Measurements from ENCODE around the gene KLHDC8A. TPM values are rescaled to one million over a fixed set of nuclear protein-coding genes. Genes with fewer than 3 reads are reported as not detected.
"Not testable (repeated sequence)": the region's sequence is repeated elsewhere in the genome, so short reads cannot be mapped to it uniquely, and the experiment has no call there.

KLHDC8A gene, protein sequence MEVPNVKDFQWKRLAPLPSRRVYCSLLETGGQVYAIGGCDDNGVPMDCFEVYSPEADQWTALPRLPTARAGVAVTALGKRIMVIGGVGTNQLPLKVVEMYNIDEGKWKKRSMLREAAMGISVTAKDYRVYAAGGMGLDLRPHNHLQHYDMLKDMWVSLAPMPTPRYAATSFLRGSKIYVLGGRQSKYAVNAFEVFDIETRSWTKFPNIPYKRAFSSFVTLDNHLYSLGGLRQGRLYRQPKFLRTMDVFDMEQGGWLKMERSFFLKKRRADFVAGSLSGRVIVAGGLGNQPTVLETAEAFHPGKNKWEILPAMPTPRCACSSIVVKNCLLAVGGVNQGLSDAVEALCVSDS
- polyA plus RNA-seq (2012; ENCODE audit: insufficient read depth, insufficient read length), result not detected

DNA sequence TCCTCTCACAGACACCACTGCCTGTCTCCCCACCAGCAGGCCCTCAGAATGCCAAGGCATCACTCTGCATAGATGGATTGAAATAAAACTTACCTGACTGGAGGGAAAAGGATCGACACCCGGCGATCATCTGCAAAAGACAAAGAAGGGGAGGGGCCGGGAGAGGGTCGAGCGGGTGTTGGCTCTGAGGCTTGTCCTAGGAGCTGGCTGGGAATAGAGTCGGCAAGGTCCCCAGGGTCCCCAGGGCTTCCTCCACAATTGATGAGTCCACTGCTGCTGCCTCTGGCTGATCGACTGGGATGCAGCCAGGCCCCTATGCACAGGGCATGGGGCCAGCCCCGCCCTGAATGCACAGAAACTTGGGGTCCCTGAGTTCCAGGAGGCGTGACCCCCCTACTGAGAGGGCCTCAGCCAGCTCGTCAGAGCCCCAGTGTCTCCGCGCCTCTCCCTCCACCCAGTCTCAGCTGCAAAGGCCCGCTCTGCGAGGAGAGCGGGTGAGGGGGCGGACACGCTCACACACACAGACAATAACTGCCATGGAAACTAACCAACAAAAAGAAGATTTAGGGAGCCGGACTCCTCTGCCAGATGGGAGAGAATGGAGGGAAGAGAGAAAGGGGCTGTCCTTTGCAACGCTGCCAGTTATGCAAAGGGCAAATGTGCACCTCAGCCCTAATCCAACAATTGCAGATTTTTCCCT lies at the start of gene KLHDC8A:
KLHDC8A (minus strand) TSS at position 483 of the 700 bp plus-strand sequence. CDS start 13,318 bp downstream, outside the sequence.
- DNase-seq (ENCODE audit: low read depth, low spot score), result no peak
- no peak within 1 kb of the TSS for H3K4me3 ChIP-seq (ENCODE audit: low read length)

DNA sequence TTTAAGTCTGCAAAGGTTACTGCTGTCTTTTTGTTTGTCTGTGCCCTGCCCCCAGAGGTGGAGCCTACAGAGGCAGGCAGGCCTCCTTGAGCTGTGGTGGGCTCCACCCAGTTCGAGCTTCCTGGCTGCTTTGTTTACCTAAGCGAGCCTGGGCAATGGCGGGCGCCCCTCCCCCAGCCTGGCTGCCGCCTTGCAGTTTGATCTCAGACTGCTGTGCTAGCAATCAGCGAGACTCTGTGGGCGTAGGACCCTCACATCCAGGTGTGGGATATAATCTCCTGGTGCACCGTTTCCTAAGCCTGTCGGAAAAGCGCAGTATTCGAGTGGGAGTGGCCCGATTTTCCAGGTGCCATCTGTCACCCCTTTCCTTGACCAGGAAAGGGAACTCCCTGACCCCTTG lies 49.5 kb upstream of the KLHDC8A start:
- not testable (repeated sequence) for DNase-seq (ENCODE audit: low read depth, low spot score); H3K4me3 ChIP-seq (ENCODE audit: low read length)

DNA sequence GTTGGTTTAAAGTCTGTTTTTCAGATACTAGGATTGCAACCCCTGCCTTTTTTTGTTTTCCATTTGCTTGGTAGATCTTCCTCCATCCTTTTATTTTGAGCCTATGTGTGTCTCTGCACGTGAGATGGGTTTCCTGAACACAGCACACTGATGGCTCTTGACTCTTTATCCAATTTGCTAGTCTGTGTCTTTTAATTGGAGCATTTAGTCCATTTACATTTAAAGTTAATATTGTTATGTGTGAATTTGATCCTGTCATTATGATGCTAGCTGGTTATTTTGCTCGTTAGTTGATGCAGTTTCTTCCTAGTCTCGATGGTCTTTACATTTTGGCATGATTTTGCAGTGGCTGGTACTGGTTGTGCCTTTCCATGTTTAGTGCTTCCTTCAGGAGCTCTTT lies 47.8 kb upstream of the KLHDC8A start:
- not testable (repeated sequence) for DNase-seq (ENCODE audit: low read depth, low spot score); H3K4me3 ChIP-seq (ENCODE audit: low read length)

DNA sequence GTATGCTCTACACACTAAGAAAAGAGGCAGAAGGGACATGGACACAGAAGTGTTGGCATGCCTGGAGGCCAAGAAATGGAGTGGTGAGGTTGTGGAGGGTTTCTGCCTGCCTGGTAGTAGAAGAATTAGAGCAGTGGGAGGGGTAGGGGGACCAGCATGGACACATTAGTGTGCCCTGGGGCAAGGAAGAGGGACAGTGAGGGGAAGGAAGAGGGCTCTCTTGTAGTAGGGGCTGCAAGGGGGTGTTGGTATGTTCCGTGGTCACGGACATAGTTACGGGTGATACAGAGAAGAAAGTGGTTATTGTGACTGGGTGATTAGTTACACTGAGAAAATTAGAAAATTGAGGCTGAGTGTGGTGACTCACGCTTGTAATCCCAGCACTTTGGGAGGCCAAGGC lies 41.9 kb upstream of the KLHDC8A start:
- no peak for DNase-seq (ENCODE audit: low read depth, low spot score)
- H3K4me3 ChIP-seq (ENCODE audit: low read length), result no peak overlapping the region

DNA sequence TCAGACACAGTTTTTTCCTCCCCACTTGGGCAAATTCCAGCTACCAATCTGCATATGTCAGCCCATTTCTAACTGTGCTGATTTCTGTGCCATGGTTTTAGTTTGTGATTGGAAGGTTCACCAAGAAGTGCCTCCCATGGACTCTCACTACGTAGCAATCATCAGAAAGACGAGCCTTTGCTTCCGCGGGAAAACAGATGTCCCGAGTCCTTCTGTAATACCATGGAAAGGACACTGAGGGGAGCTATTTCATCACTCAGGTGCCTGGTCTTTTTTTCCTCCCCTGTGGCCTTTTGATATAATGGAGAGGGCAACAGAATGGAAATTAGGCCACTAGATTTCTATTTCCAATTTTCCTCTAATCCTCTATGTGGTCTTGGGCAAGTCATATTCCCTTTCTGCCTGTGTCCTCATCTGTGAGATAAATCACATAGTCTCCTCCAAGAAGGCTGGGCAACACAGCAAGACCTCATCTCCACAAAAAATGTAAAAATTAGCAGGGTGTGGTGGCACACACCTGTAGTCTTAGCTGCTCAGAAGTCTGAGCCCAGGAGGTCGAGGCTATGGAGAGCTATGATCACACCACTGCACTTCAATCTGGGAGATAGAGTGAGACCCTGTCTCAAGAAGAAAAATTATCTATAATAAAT lies 40.4 kb upstream of the KLHDC8A start:
- no peak overlapping the region for H3K4me3 ChIP-seq (ENCODE audit: low read length)
- DNase-seq (ENCODE audit: low read depth, low spot score), result peak; percentile 27

DNA sequence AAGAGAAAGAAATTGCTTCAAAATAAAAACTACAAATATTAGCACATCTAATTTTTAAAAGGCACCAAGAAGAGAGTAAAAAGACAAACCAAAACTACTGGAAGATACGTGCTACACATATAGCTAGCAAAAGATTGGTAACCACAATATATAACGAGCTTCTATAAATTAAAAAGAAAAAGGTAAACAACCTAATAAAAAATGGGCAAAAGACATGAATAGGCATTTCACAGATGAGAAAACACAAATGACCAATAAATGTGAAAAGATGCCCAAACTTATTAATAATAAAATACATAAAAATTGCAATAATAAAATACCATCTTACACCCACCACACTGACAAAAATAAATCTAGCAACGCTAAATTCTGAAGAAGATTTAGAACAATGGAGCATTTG lies 38.9 kb upstream of the KLHDC8A start:
- no peak overlapping the region for H3K4me3 ChIP-seq (ENCODE audit: low read length)
- no peak for DNase-seq (ENCODE audit: low read depth, low spot score)

DNA sequence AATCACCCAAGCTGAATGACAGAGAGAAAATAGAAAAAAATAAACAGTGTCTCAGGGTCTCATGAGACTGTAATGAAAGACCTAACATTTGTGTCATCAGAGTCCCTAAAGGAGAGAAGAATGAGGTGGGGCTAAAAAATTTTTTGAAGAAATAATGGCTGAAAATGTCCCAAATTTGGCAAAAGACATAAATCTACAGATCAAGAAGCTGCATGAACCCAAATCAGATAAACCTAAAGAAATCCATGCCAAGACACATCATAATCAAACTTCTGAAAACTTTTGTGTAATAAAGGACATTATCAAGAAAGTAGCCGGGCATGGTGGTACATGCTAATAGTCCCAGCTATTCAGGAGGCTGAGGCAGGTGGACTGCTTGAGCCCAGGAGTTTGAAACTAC lies 35.9 kb upstream of the KLHDC8A start:
- H3K4me3 ChIP-seq (ENCODE audit: low read length), result no peak overlapping the region
- no peak for DNase-seq (ENCODE audit: low read depth, low spot score)

DNA sequence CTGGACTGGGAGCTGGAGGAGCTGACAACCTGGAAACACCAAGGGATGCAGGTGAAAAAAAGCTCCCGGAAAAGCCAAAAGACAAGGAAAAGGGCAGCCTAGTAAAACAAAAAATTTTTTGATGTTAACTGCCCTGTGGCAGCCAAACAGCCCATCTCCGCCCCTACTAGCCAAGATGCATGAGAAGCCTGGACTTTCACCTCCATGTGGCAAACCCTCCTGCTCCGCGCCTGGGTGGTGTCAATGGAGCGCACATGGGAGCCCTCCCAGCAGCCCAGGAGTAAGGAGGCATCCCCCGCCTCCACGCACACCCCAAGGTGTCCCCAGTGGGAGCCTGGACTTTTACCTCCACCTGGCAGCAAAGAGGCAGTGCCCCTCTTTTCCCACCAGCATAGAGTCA lies 34.7 kb upstream of the KLHDC8A start:
- DNase-seq (ENCODE audit: low read depth, low spot score), result no peak
- H3K4me3 ChIP-seq (ENCODE audit: low read length), result no peak overlapping the region

DNA sequence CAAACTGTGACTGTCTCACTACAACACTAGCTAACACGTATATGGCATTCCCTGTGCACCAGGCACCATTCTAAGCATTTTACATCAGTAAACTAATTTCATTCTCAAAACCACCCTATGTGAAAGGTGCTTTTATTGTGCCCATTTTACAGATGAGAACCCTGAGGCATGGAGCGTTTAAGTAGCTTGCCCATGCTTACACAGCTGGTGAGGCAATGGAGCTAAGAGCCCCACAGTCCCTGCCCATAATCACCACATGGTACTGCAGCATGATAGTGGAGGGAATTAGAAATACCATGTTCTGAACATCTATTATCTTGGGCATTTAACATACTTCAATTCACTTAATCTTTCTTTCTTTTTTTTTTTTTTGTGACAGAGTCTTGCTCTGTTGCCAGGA lies 31.1 kb upstream of the KLHDC8A start:
- no peak overlapping the region for H3K4me3 ChIP-seq (ENCODE audit: low read length)
- DNase-seq (ENCODE audit: low read depth, low spot score), result no peak

DNA sequence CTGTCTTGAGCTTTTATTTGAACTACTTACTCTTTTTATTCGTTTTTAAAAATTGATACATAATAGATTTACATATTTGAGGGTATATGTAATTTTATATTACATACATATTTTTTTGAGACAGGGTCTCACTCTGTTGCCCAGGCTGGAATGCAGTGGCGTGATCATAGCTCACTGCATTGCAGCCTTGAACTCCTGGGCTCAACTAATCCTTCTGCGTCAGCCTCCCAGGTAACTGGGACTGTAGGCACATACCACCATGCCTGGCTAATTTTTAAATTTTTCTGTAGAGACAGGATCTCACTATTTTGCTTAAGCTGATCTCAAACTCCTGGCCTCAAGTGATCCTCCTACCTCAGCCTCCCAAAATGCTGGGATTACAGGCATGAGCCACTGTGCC lies 26.3 kb upstream of the KLHDC8A start:
- DNase-seq (ENCODE audit: low read depth, low spot score); H3K4me3 ChIP-seq (ENCODE audit: low read length): not testable (repeated sequence)

DNA sequence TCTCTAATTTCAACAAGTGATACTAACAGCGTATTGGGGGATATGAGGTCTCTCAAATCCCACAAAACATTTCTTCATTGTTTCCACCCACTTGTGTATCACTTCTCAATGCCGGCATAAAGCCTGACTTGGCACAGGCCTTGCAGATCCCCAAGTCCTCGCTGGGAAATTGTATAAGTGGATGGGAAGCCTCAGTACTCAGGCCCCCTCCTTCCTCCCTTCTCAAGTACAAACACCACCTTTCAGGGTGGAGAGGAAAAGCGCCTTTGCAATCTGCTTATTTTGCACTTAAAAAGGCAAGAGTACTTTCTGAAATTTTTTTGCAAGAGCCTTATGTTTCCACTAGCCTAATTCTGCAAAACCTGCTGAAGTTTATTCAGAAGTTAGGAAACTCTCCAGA lies 25.8 kb upstream of the KLHDC8A start:
- DNase-seq (ENCODE audit: low read depth, low spot score), result no peak
- H3K4me3 ChIP-seq (ENCODE audit: low read length), result no peak overlapping the region

DNA sequence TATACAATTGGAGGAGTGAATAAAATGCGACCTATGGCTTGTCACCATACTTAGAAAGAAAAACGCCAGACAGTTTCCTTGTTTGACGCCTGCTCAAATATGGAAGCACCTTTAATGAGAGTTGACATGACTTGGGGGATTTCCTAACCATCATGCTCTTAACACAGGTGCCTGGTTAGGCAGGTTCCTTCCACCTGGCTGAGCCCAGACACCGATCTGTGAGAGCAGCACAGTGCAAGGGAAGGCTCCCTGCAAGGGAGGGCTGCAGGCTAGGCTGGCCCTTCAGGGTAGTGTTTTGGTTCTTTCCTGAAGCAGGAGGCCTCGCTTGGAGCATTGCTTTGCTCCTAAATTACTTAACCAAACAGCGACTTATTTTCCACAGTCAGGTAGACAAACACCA lies 24.6 kb upstream of the KLHDC8A start:
- H3K4me3 ChIP-seq (ENCODE audit: low read length), result no peak overlapping the region
- no peak for DNase-seq (ENCODE audit: low read depth, low spot score)

DNA sequence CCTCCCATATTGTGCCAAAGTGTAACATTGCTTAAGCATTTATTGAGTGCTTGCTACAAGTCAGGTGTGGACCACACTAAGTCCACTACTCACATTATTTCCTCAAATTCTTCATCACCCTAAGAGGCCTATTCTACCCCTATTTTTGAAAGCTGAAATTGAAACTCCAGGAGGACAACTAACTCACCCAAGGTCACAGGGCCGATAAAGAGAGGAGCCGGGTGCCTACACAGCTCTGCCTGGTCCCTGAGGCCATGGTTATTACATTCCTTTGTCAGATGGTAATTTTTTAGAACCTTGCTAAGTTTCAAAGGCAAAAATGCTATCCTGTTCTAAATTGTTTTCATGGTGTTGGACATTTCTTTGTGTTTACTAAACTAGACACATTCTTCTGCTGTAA lies 24.2 kb upstream of the KLHDC8A start:
- no peak for DNase-seq (ENCODE audit: low read depth, low spot score)
- H3K4me3 ChIP-seq (ENCODE audit: low read length), result no peak overlapping the region

DNA sequence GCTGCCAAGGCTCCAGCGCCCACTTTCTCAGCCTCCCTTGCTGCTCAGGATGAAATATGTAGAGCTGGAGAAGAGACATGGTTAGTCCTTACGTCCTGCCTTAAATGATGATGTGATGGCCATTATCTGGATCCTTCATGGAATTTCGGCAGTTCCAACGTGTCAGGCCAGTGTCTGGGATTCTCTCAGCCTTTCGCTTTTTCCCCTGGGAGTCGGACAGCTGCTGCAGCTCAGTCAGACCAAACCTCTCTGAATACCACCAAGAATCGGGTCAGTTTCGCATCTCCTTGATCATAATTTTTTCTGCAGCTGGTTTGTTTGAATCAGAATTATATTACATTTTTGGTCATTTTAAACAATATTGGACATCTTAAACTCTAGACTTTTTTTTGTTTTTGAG lies 22.3 kb upstream of the KLHDC8A start:
- no peak for DNase-seq (ENCODE audit: low read depth, low spot score)
- H3K4me3 ChIP-seq (ENCODE audit: low read length), result no peak overlapping the region

DNA sequence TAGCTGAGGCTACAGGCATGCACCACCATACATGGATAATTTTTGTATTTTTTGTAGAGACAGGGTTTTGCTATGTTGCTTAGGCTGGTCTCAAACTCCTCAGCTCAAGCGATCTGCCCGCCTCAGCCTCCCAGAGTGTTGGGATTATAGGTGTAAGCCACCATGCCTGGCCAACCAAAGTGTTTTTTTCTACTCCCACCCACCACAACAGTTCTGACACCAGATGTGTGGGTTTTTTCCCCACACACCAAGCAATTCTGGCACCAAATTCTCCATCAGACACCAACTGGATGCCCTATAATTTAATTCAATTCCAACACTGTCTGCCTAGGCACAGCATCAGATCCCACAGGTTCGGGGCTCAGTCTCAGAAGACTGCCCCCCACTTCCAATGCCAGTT lies 20.6 kb upstream of the KLHDC8A start:
- no peak for DNase-seq (ENCODE audit: low read depth, low spot score)
- H3K4me3 ChIP-seq (ENCODE audit: low read length), result no peak overlapping the region

DNA sequence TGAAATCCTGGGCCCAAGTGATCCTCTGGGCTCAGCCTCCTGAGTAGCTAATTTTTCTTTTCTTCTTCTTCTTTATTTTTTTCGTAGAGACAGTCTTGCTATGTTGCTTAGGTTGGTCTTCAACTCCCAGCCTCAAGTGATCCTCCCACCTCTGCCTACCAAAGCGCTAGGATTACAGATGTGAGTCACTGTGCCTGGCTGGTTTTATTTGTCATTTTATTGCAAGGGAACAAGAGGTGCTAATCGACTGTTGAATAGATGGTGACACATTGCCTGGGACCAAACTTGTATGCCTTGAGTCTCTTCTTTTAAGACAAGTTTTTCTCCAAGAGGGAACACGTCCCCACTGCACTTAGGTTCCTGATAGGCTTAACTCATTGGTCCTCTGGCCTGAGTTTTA lies 20.0 kb upstream of the KLHDC8A start:
- DNase-seq (ENCODE audit: low read depth, low spot score), result no peak

DNA sequence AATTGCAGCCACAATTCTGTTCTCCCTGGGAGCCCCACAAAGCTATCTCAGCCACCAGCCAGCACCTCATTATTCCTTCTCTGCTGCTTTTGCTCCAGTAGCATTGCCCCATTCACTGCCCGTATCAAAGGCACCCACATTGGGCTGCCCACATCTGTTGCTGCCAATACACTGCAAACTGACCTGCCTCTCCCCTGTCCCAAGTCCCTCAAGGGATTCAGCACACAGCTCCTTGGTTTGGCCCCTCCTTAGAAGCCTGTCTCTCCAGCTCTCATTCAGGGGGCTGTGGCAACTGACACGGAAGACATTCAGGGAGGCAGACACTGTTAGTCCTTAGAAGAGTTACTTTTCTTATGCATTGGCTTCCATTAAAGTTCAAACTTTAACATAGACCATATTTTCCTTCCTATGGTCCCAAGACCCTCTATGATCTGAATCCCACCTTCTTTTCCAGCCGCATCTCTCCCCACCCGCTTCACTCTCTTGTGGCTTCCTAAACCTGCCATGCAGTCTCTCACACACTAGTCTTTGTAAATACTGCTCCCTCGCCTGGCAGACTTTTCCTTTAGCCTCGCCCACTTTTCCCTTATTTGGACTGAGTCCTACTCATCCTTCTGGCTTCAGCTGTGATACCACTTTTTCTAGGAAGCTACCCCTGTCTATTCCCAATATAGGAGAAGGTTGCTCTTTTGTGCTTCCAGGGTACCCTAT lies 19.3 kb upstream of the KLHDC8A start:
- H3K4me3 ChIP-seq (ENCODE audit: low read length), result no peak overlapping the region
- no peak for DNase-seq (ENCODE audit: low read depth, low spot score)

More for the DNA sequence above, 20.0 kb upstream of the KLHDC8A start:
- H3K4me3 ChIP-seq (ENCODE audit: low read length), result no peak overlapping the region

DNA sequence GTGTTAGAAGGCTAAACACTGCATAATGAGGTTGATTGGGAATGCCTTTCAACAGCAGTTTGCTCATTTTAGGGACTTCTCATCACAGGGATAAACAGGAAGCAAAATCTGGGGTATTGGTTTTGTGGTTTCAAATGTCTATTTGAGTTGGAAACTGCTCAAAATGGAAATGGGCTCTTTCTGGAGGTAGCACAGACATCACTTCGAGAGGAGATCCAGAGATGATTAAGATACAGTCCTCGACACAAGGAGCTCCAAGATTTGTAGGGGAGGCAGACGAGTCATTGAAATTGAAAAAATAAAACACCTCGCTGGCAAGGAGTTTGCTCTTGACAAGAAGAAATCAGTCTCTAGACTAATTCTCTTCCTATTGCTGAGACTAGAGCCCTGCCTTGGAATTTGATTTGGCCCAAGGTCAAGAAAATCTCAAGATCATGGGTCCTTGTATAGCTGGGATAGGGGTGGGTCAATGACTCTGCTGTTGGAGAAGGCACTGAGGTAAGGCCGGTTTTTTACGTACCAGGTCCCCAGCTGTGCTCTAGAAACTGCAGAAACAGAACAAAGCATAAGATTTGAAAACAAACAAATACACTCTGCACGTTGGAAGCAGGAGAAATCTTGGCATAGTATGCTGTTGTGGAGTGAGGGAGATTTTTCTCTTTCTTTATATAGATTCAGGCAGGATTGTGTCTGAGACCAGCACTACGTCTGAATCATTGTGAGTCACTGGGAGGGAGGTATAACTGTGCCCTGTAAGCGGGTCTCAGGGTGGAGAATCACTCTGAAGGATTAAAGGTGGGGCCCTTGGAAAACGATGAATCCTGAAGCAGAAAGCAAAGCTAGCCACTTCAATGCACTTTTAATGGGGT lies 17.7 kb upstream of the KLHDC8A start:
- peak; percentile 11 for DNase-seq (ENCODE audit: low read depth, low spot score)
- no peak overlapping the region for H3K4me3 ChIP-seq (ENCODE audit: low read length)

DNA sequence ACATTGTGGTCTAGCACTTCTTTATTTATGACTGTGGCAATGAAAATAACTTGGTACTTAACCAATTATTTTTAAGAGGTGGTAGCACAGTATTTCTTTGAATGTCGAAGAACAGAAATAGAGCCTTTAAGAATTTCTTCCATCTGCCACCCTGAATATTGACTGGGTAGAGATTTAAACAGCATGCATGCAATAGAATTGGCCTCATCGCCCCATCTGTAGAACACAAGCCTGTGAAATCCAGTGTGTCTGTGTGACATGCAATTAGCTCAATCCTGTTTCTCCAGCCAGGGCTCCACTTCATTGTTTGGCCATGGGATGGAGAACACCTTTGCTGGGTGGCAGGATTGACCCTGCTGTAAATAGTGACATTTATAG lies 17.1 kb upstream of the KLHDC8A start:
- H3K4me3 ChIP-seq (ENCODE audit: low read length), result no peak overlapping the region
- DNase-seq (ENCODE audit: low read depth, low spot score), result no peak

Measured in Jurkat, Clone E6-1 (cell line).